GM12874 (cell line): ENCODE measurements around the gene FBXL3.

Source experiments
- TF ChIP-seq, protein P1 (sequence below): IDR thresholded peaks from 2 replicates; pipeline ENCODE4 v1.5.1; 2011; ENCODE audit warnings: low read depth, mild to moderate bottlenecking, control low read depth, low read length, moderate library complexity; ENCODE audit not compliant: insufficient read depth

The FBXL3 gene

DNA sequence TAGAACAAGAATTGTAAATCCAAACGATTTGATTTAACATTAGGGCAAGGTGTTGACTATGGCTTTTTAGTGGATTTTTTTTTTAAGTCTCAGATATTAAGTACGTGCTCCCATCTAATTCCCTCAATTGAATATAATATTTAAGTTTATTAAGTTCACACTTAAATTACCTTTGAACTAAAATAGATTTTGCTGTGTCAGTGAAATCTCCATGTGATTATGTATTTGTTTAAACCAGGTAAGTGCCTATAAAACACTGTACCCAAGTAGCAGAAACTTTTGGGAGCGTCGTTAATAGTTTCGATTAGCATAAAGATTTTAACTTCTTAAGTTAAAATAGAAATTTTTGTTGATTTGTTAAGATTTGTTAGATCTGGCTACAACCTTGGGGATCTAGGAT is 33.5 kb downstream of the FBXL3 start:
- TF ChIP-seq, protein P1, sequence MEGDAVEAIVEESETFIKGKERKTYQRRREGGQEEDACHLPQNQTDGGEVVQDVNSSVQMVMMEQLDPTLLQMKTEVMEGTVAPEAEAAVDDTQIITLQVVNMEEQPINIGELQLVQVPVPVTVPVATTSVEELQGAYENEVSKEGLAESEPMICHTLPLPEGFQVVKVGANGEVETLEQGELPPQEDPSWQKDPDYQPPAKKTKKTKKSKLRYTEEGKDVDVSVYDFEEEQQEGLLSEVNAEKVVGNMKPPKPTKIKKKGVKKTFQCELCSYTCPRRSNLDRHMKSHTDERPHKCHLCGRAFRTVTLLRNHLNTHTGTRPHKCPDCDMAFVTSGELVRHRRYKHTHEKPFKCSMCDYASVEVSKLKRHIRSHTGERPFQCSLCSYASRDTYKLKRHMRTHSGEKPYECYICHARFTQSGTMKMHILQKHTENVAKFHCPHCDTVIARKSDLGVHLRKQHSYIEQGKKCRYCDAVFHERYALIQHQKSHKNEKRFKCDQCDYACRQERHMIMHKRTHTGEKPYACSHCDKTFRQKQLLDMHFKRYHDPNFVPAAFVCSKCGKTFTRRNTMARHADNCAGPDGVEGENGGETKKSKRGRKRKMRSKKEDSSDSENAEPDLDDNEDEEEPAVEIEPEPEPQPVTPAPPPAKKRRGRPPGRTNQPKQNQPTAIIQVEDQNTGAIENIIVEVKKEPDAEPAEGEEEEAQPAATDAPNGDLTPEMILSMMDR: no peak

DNA sequence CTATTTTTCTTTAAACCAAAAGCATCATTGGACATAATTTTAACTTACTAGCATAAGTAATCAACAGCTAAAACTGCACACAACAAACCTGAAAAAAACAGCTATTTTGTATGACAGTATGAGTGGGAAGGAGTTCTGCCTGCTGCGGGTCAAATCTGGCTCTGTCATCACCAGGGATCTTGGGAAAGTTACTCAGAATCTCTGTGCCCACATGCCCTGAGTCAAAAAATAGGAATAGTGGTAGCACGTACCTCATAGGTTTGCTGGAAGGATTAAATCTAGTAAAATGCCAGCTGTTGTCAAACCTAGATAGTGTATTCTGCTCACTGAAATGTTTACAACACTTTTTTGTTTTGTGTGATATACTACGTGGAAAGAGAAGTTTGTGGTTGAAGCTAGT is 33.9 kb downstream of the FBXL3 start:
- TF ChIP-seq, protein P1: no peak

DNA sequence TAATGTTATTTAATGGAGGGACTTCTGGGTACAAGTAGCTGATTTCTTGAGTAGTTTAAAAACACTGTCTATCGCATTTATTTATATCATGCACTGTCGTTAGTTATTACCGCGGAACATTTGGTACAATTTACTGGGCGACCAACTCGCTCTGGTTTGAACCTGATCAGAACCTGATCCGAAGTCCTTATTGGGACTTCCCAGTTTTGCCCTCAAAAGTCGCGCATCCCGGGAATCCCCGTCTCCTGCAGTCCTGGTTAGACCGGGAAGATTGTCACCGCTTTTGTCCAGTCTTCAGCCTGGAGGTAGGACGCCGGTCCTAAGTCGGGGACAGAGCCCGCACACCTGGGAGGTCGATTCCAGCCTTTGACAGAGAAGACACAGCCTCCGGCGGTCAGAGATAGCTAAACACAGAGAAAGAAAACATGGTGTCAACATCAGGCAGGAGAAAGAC is 34.4 kb downstream of the FBXL3 start:
- TF ChIP-seq, protein P1: no peak

DNA sequence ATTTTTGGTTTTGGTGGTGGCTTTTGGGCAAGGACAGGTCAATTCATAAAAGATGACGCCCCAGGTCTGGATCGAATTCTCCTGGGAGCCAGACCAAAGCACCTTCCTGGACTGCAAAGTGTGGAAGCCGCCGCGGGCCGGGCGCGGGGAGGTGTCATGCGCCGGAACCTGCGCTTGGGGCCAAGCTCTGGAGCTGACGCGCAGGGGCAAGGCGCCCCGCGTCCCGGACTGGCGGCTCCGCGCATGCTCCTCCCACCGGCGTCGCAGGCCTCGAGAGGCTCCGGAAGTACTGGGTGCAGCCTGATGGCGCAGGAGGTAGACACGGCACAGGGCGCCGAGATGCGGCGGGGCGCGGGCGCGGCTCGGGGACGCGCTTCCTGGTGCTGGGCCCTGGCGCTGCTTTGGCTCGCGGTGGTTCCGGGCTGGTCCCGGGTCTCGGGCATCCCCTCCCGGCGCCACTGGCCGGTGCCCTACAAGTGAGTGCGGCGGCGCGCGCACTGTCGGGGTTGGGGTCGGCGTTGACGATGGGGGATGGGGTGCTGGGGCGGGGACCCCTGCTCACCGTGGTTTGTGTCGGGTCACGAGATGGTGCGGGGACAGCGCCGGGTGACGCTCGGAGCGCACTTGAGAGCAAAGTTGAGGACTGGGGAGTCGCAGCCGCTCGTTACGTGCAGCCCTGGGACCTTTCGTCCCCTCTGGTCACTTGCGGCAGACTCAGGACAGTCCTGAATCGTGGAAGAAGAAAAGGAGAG is 35.0 kb downstream of the FBXL3 start, which contains the start of gene CLN5:
Gene CLN5 (plus strand): TSS at position 286 of the 752 bp plus-strand sequence. CDS start 18 bp downstream, at position 304.
- TF ChIP-seq, protein P1: no peak

DNA sequence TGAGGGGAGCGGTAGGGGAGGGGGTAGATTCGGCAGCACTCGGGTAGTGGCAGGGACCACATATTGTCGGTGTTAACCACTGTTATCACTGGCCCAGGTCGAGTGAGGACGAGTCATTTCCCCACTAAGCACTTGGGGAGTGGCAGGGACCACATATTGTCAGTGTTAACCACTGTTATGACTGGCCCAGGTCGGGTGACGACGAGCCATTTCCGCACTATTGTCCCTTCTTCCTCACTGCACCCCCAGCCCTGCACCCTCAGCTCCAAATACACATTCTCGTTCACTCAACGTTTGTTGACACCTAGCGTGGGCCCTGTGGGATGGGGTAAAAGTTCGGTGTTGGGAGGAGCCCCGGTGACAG is 35.5 kb downstream of the FBXL3 start:
- TF ChIP-seq, protein P1: no peak

DNA sequence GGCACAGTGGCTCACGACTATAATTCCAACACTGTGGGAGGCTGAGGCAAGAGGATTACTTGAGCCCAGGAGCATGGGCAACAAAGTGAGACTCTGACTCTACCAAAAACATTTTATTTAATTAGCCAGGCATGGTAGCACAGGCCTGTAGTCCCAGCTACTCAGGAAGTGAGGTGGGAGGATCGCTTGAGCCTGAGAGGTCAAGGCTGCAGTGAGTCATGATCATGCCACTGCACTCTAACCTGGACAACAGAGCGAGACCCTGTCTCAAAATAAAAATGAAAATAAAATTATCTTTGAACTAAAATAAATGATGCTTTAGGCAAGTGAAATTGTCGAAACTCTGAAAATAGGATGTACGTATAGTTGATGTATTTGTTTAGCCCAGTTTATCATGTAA is 43.3 kb downstream of the FBXL3 start:
- TF ChIP-seq, protein P1: no peak

DNA sequence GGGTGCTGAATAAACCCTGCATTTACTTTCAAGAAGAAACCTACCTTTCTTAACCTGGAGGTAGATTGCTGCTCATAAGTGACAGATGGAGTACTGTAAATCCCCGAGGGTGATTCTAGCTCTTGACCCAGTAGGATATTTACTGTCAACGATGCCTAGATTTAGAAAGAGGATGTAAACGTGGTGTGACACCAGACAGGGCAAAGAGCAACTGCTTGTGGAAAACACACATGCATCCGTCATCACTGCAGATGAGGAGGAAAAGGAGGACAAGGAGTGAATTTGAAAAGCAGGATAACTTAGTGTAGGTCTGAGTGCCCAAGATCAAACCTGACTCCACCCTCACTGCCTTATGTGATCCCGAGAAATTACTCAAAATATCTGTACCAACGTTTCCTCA is 44.9 kb downstream of the FBXL3 start:
- TF ChIP-seq, protein P1: no peak
